ENCODE measurements around the gene SPIN1.

GRCh38 chr9:88527618-88528017, 139.4 kb downstream of the SPIN1 start:
- no peak for TF ChIP-seq EZH2 (IDR thresholded peaks at IDR 0.05; ENCODE audit: insufficient read depth, poor library complexity, severe bottlenecking)
- no peak for TF ChIP-seq EZH2phosphoT487 (IDR thresholded peaks at IDR 0.05; ENCODE audit: insufficient read depth, low read depth)

Data from GM23248 (cell line).